Cardiac fibroblast (primary cell): ENCODE data around the gene EFHC2.
A peak's percentile ranks its signal among the peaks of the same experiment; 100 is the strongest.
"Not testable (repeated sequence)": the region's sequence is repeated elsewhere in the genome, so short reads cannot be mapped to it uniquely, and the experiment has no call there.

Source experiments
- DNase-seq, 2 donors: peaks; one replicate each; pipeline versions ENCODE4 v3.0.0 to v3.0.0-alpha.2; 2010; ENCODE audit warnings: low read depth in 2 of 2
- H3K4me3 ChIP-seq, 2 donors: replicated peaks in 1 of 2; 1 replicate in 1 of 2; 2 replicates in 1 of 2; pipeline ENCODE4 v1.5.1; 2011; ENCODE audit warnings: low read depth in 2 of 2, low read length in 2 of 2, mild to moderate bottlenecking in 2 of 2, moderate library complexity in 1 of 2
- TF ChIP-seq, protein P1 (sequence below): IDR thresholded peaks from one replicate; pipeline ENCODE4 v1.5.1; 2011; ENCODE audit warnings: low read depth, mild to moderate bottlenecking, low read length, inconsistent platforms

Gene EFHC2

DNA sequence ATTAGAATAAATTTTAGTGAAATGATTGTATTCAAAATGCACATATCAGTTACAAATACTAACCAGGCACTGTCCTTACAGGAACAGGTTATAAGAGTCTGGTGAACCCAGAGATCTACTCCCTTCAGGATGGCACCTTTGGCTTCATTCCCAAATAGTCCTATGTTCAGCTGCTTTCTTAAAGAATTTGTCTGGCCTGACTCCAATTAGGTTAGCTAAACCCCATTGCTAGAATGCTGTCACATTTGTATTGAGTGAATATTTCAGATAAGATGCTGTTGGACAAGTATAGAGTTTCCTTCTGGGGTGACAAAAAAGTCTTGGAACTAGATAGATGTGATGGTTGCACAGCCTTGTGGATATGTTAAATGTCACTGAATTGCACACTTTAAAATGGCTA, 69.4 kb downstream of the EFHC2 start:
- no peak overlapping the region for H3K4me3 ChIP-seq
- TF ChIP-seq, protein P1, sequence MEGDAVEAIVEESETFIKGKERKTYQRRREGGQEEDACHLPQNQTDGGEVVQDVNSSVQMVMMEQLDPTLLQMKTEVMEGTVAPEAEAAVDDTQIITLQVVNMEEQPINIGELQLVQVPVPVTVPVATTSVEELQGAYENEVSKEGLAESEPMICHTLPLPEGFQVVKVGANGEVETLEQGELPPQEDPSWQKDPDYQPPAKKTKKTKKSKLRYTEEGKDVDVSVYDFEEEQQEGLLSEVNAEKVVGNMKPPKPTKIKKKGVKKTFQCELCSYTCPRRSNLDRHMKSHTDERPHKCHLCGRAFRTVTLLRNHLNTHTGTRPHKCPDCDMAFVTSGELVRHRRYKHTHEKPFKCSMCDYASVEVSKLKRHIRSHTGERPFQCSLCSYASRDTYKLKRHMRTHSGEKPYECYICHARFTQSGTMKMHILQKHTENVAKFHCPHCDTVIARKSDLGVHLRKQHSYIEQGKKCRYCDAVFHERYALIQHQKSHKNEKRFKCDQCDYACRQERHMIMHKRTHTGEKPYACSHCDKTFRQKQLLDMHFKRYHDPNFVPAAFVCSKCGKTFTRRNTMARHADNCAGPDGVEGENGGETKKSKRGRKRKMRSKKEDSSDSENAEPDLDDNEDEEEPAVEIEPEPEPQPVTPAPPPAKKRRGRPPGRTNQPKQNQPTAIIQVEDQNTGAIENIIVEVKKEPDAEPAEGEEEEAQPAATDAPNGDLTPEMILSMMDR, result no peak
- DNase-seq, result peak in 1 of 2 donors; percentile 6

DNA sequence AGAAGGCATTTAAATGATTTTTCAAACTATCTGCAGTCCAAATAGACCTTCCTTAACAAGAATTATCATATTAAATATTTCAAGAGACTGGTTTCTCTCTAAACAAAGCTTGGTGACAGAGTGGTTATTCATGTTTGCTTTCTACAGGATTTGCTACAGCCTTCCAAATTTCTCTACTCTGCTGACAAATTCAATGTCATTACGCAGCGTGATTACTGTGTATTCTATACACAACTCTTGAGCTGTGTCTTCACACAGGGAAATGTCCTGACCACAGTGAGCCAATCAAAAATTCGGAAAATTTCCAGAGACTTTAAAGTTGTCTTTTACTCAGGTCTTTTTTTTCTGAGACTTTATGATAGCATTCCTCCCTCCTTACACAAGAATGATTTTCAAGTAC, 75.6 kb downstream of the EFHC2 start:
- H3K4me3 ChIP-seq, result no peak overlapping the region
- DNase-seq, result no peak
- TF ChIP-seq, protein P1, result no peak

DNA sequence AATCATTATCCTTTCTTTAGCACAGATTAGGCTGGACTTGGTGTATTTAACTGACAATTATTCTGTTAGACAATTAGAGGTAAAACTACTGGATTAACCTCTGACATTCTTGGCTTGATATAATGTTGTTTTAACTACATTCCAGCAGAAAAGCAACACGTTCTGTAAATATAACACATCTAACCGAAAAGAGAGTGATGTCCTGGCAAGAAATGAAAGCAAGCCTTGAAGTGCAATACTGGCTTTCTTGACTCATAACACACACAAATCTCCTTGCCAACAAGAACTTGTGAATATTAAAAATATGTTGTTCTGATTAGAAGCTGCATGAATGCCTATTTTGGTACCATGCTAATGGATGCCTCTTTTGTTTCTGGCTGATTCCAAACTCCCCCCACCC, 76.4 kb downstream of the EFHC2 start:
- no peak overlapping the region for H3K4me3 ChIP-seq
- TF ChIP-seq, protein P1, result no peak
- peak in 1 of 2 donors; percentile 4 for DNase-seq

DNA sequence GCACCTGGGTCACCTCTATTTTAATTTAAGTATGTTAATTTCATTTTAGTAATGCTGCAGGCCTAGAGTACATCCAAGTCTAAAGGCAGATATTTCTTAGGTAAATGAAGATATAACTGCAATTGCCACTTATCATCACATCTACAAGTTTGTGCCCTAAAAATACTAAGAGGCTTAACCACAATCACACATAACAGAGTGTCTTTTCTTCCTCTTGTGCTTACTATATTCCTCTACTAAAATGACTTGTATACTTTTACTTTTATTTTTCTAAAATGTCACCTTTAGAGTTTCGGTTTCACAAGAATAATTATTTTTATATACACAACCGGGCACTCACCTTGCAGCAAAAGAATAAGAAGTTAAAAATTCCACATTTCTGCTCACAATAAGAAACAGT, 77.9 kb downstream of the EFHC2 start:
- TF ChIP-seq, protein P1, result no peak
- H3K4me3 ChIP-seq, result no peak overlapping the region

DNA sequence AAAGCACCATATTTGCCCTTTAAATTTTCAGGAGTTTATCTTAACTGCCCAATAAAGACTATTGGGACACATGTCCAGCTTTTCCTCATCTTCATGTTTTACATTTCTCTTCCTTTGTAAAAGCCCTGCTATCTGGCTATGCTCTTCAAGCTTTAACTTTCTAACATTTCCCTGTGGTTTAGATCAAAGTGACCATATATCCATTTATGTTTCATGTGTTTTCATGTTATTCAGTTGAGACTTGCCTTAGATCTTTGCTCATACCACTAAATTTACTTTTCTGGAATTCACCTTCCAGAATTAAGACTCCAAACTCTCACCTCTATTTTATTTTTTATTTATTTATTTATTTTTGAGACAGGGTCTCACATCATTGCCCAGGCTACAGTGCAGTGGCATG, 78.5 kb downstream of the EFHC2 start:
- TF ChIP-seq, protein P1, result no peak
- H3K4me3 ChIP-seq, result no peak overlapping the region
- no peak for DNase-seq

More for the DNA sequence above, 77.9 kb downstream of the EFHC2 start:
- no peak for DNase-seq

DNA sequence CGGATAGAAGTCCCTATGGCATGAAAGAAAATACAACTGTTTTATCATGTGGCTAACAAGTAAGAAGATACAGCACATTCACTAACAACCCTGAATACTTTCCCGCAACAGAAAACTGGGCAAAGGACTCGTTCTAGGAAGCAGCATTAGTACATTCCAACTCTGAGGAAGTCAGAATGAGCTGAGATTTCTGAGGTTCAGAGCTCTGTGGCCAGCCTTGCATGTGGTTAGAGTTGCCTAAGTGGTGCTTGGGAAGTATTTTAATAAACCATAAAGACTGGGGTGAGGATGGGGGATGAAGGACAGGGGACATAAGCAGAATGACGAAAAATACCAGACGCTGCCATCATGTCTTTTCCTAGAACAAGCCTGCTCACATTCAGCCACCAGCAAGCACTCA, 82.2 kb downstream of the EFHC2 start:
- TF ChIP-seq, protein P1, result no peak
- DNase-seq, result no peak
- no peak overlapping the region for H3K4me3 ChIP-seq

DNA sequence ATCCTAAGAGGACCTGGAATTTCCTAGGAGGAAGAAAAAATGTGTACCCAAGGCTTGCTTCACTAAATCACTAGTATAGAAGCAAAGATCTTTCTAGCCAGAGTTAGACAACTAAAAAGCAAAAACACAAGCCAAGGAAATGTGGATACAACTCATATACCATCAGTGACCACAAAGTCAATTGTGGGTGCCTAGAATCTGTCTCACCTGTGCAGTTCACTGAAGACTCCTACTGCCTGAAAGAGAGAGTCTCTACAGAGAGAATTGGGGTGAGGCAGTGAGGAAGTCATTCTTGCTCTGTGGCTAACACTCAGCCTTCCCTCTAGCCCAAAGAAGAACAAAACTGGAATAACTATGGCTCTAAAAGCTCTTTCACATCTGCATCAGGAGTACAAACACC, 82.9 kb downstream of the EFHC2 start:
- no peak overlapping the region for H3K4me3 ChIP-seq
- TF ChIP-seq, protein P1, result no peak
- DNase-seq, result no peak

DNA sequence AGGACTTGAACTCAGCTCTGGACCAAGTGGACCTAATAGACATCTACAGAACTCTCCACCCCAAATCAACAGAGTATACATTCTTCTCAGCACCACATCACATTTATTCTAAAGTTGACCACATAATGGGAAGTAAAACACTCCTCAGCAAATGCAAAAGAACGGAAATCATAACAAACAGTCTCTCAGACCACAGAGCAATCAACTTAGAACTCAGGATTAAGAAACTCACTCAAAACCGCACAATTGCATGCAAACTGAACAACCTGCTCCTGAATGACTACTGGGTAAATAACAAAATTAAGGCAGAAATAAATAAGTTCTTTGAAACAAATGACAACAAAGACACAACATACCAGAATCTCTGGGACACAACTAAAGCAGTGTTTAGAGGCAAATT, 87.7 kb downstream of the EFHC2 start:
- H3K4me3 ChIP-seq, DNase-seq: not testable (repeated sequence)
